ENCODE measurements around the gene SMURF1.

GRCh38 chr7:99129536-99129935 lies 14.4 kb downstream of the SMURF1 start:
- TF ChIP-seq CTCF (IDR thresholded peaks at IDR 0.05) (no peak), POLR2A (IDR thresholded peaks at IDR 0.05) (no peak)

Measured in esophagus squamous epithelium (tissue), 4 donors.